GM06990 (cell line): Measurements from ENCODE around the gene BSCL2.

Experiments used
- DNase-seq: peaks from one replicate; pipeline ENCODE4 v3.0.0-alpha.2; 2011; ENCODE audit not compliant: insufficient read length; ENCODE audit errors: extremely low read depth
- H3K27me3 ChIP-seq: replicated peaks from 2 replicates; pipeline ENCODE4 v1.6.0; 2011; ENCODE audit warnings: low read length; ENCODE audit not compliant: control insufficient read depth, insufficient read depth
- H3K36me3 ChIP-seq: 2 replicates; pipeline ENCODE4 v1.5.1; 2011; ENCODE audit warnings: low read length; ENCODE audit not compliant: control insufficient read depth, insufficient read depth
- H3K4me3 ChIP-seq: replicated peaks from 2 replicates; pipeline ENCODE4 v1.5.1; 2011; ENCODE audit warnings: low read depth, mild to moderate bottlenecking, control low read depth, low read length
- TF ChIP-seq, protein P1 (sequence below): IDR thresholded peaks from 2 replicates; pipeline ENCODE4 v1.5.1; 2011; ENCODE audit warnings: low read length, control low read depth, mild to moderate bottlenecking, inconsistent platforms; ENCODE audit not compliant: insufficient read depth, poor library complexity, severe bottlenecking

Gene BSCL2

GRCh38 chr11:62671236-62671607 is 36.0 kb downstream of the BSCL2 start:
- TF ChIP-seq, protein P1, sequence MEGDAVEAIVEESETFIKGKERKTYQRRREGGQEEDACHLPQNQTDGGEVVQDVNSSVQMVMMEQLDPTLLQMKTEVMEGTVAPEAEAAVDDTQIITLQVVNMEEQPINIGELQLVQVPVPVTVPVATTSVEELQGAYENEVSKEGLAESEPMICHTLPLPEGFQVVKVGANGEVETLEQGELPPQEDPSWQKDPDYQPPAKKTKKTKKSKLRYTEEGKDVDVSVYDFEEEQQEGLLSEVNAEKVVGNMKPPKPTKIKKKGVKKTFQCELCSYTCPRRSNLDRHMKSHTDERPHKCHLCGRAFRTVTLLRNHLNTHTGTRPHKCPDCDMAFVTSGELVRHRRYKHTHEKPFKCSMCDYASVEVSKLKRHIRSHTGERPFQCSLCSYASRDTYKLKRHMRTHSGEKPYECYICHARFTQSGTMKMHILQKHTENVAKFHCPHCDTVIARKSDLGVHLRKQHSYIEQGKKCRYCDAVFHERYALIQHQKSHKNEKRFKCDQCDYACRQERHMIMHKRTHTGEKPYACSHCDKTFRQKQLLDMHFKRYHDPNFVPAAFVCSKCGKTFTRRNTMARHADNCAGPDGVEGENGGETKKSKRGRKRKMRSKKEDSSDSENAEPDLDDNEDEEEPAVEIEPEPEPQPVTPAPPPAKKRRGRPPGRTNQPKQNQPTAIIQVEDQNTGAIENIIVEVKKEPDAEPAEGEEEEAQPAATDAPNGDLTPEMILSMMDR: no peak
- Histone ChIP-seq H3K27me3 (no peaks in the 10 kb centered on the region), H3K36me3 (peaks cover 8% of the 10 kb centered on the region), H3K4me3 (peak overlapping the region; percentile 91)
- DNase-seq: no peak

GRCh38 chr11:62669420-62670161 is 37.6 kb downstream of the BSCL2 start:
- no peaks in the 10 kb centered on the region for H3K27me3 ChIP-seq
- no peak for DNase-seq
- no peak overlapping the region for H3K4me3 ChIP-seq
- peaks cover 8% of the 10 kb centered on the region for H3K36me3 ChIP-seq
- TF ChIP-seq, protein P1: no peak

DNA sequence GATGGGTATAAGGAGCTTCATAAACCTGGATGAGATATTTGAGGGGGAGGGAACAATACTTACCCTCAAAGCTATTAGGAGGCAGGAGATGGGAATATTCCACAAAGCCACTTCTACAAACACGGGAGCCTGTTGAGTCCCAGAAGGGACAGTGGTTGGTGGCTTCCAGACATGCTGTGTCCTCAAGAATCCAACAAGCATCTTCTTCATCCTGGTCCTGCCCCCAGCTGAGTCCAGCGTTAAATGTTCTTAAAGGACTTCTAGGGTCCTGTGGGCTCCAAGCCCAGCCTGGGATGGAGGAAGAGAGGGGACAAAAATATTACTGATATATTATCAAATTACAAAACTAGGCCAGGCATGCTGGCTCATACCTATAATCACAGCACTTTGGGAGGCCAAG is 39.8 kb downstream of the BSCL2 start:
- Histone ChIP-seq H3K36me3 (peaks cover 15% of the 10 kb centered on the region), H3K27me3 (no peaks in the 10 kb centered on the region), H3K4me3 (no peak overlapping the region; the same call in 1 of the 2 replicates)
- TF ChIP-seq, protein P1: no peak
- DNase-seq: no peak

DNA sequence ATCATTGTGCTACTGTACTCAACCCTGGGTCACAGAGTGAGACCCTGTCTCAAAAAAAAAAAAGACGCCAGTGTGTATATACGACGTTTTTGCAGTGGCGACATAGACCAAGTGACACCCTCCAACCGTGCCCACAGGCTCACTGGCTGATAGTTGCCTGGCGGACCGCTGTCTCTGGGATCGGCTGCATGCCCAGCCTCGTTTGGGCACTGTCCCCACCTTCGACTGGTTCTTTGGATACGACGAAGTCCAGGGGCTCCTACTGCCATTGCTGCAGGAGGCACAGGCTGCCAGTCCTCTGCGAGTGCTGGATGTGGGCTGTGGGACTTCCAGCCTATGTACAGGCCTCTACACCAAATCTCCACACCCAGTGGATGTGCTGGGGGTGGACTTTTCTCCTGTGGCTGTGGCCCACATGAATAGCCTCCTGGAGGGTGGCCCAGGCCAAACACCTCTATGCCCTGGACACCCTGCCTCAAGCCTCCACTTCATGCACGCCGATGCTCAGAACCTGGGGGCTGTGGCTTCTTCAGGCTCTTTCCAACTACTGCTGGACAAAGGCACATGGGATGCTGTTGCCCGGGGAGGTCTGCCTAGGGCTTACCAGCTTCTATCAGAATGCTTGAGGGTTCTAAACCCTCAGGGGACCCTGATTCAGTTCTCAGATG is 40.8 kb downstream of the BSCL2 start:
- peaks cover 15% of the 10 kb centered on the region for H3K36me3 ChIP-seq
- H3K27me3 ChIP-seq: no peaks in the 10 kb centered on the region
- TF ChIP-seq, protein P1: no peak
- DNase-seq: no peak
- H3K4me3 ChIP-seq: peak overlapping the region; percentile 78

- H3K27me3 ChIP-seq: no peaks in the 10 kb centered on the region
- peak; percentile 58 for DNase-seq
- peaks cover 15% of the 10 kb centered on the region for H3K36me3 ChIP-seq
- TF ChIP-seq, protein P1: no peak
- peak overlapping the region; percentile 78 for H3K4me3 ChIP-seq
These were observed 41.5 kb downstream of the BSCL2 start for GRCh38 chr11:62665599-62666258.
